PC-3 (cell line): Measurements from ENCODE around the gene AADACL4.

Experiments used
- CTCF ChIP-seq: fragments of 300-600 bp; sonication (generic); conservative IDR thresholded peaks from 2 replicates; pipeline ENCODE4 v1.5.1; 2017; ENCODE audit warnings: antibody characterized with exemption, low read depth, mild to moderate bottlenecking, low read length
- EZH2 ChIP-seq: fragments of 300-600 bp; sonication (generic); IDR thresholded peaks from one replicate; pipeline ENCODE4 v1.6.1; 2017; ENCODE audit warnings: antibody characterized with exemption, mild to moderate bottlenecking, low read length; ENCODE audit not compliant: unreplicated experiment

GRCh38 chr1:12619792-12620487 is 23.9 kb upstream of the AADACL4 start:
- TF ChIP-seq CTCF, result peak; percentile 92
- TF ChIP-seq EZH2, result no peak
